T-helper 2 cell treated with Interferon-gamma antibody and Interleukin-4, amounts not matched to agents 5 μg/mL and 100 μg/mL, for 36 hours (primary cell): ENCODE results near the gene BLTP3B.

Experiments used
- DNase-seq: peaks from one replicate; pipeline ENCODE4 v3.0.0; 2021; ENCODE audit warnings: low spot score
- H3K27ac Mint-ChIP-seq: one replicate; pipeline ENCODE4 v1.8.0; 2021; ENCODE audit warnings: mild to moderate bottlenecking, mixed read lengths
- H3K27me3 Mint-ChIP-seq: one replicate; pipeline ENCODE4 v1.8.0; 2021; ENCODE audit warnings: low read depth, mixed read lengths
- H3K36me3 Mint-ChIP-seq: one replicate; pipeline ENCODE4 v1.8.0; 2021; ENCODE audit warnings: low read depth, mixed read lengths
- H3K4me1 Mint-ChIP-seq: one replicate; pipeline ENCODE4 v1.8.0; 2021; ENCODE audit warnings: low read depth, mixed read lengths
- H3K4me3 Mint-ChIP-seq: one replicate; pipeline ENCODE4 v1.8.0; 2022; ENCODE audit warnings: mild to moderate bottlenecking, moderate library complexity, mixed read lengths
- H3K9me3 Mint-ChIP-seq: one replicate; pipeline ENCODE4 v1.8.0; 2021; ENCODE audit warnings: mixed read lengths

Gene BLTP3B

GRCh38 chr12:100173111-100173510 lies 30.4 kb upstream of the BLTP3B start:
- Mint-ChIP-seq H3K9me3 (no peaks in the 10 kb centered on the region), H3K27me3 (no peaks in the 10 kb centered on the region), H3K27ac (no peak overlapping the region), H3K4me1 (no peaks in the 10 kb centered on the region), H3K36me3 (peaks cover 16% of the 10 kb centered on the region), H3K4me3 (no peak overlapping the region)
- no peak for DNase-seq

GRCh38 chr12:100171248-100171647 lies 28.6 kb upstream of the BLTP3B start:
- DNase-seq = no peak
- Mint-ChIP-seq H3K4me1 (no peaks in the 10 kb centered on the region), H3K9me3 (no peaks in the 10 kb centered on the region), H3K36me3 (peaks cover 10% of the 10 kb centered on the region), H3K4me3 (no peak overlapping the region), H3K27ac (no peak overlapping the region), H3K27me3 (no peaks in the 10 kb centered on the region)

GRCh38 chr12:100170313-100170858 lies 27.7 kb upstream of the BLTP3B start:
- no peak for DNase-seq
- Mint-ChIP-seq H3K4me3 (no peak overlapping the region), H3K36me3 (peaks cover 12% of the 10 kb centered on the region), H3K27me3 (no peaks in the 10 kb centered on the region), H3K4me1 (no peaks in the 10 kb centered on the region), H3K27ac (no peak overlapping the region), H3K9me3 (no peaks in the 10 kb centered on the region)

GRCh38 chr12:100169345-100169744 lies 26.7 kb upstream of the BLTP3B start:
- H3K36me3 Mint-ChIP-seq = peaks cover 13% of the 10 kb centered on the region
- no peaks in the 10 kb centered on the region for H3K27me3 Mint-ChIP-seq
- no peak overlapping the region for H3K4me3 Mint-ChIP-seq
- no peak for DNase-seq
- peaks cover 1% of the 10 kb centered on the region for H3K4me1 Mint-ChIP-seq
- no peaks in the 10 kb centered on the region for H3K9me3 Mint-ChIP-seq
- H3K27ac Mint-ChIP-seq = no peak overlapping the region

GRCh38 chr12:100168562-100168961 lies 25.9 kb upstream of the BLTP3B start:
- peaks cover 12% of the 10 kb centered on the region for H3K36me3 Mint-ChIP-seq
- no peak overlapping the region for H3K27ac Mint-ChIP-seq
- H3K4me3 Mint-ChIP-seq = no peak overlapping the region
- DNase-seq = no peak
- no peaks in the 10 kb centered on the region for H3K27me3 Mint-ChIP-seq
- no peaks in the 10 kb centered on the region for H3K9me3 Mint-ChIP-seq
- peaks cover 9% of the 10 kb centered on the region for H3K4me1 Mint-ChIP-seq

- peaks cover 9% of the 10 kb centered on the region for H3K36me3 Mint-ChIP-seq
- H3K27ac Mint-ChIP-seq = no peak overlapping the region
- peaks cover 12% of the 10 kb centered on the region for H3K4me1 Mint-ChIP-seq
- H3K9me3 Mint-ChIP-seq = no peaks in the 10 kb centered on the region
- no peak for DNase-seq
- H3K4me3 Mint-ChIP-seq = no peak overlapping the region
- H3K27me3 Mint-ChIP-seq = no peaks in the 10 kb centered on the region
Observed at GRCh38 chr12:100166232-100166631, 23.6 kb upstream of the BLTP3B start.

- Mint-ChIP-seq H3K4me3 (no peak overlapping the region), H3K9me3 (no peaks in the 10 kb centered on the region), H3K36me3 (peaks cover 12% of the 10 kb centered on the region), H3K27me3 (no peaks in the 10 kb centered on the region), H3K4me1 (peaks cover 12% of the 10 kb centered on the region), H3K27ac (no peak overlapping the region)
- no peak for DNase-seq
Observed at GRCh38 chr12:100165356-100165755, 22.7 kb upstream of the BLTP3B start.

GRCh38 chr12:100164153-100164704 lies 21.6 kb upstream of the BLTP3B start:
- DNase-seq = no peak
- peak overlapping the region; percentile 49 for H3K27ac Mint-ChIP-seq
- H3K4me1 Mint-ChIP-seq = peaks cover 12% of the 10 kb centered on the region
- no peaks in the 10 kb centered on the region for H3K9me3 Mint-ChIP-seq
- peak overlapping the region; percentile 71 for H3K4me3 Mint-ChIP-seq
- no peaks in the 10 kb centered on the region for H3K27me3 Mint-ChIP-seq
- peaks cover 12% of the 10 kb centered on the region for H3K36me3 Mint-ChIP-seq

- Mint-ChIP-seq H3K9me3 (no peaks in the 10 kb centered on the region), H3K27ac (no peak overlapping the region), H3K27me3 (no peaks in the 10 kb centered on the region), H3K36me3 (peaks cover 12% of the 10 kb centered on the region), H3K4me3 (peak overlapping the region; percentile 71), H3K4me1 (peaks cover 12% of the 10 kb centered on the region)
- DNase-seq = peak; percentile 71
Observed at GRCh38 chr12:100163416-100164152, 20.9 kb upstream of the BLTP3B start.

GRCh38 chr12:100159391-100160104 lies 16.9 kb upstream of the BLTP3B start:
- DNase-seq = no peak
- H3K4me3 Mint-ChIP-seq = no peak overlapping the region
- no peak overlapping the region for H3K27ac Mint-ChIP-seq
- H3K27me3 Mint-ChIP-seq = no peaks in the 10 kb centered on the region
- peaks cover 15% of the 10 kb centered on the region for H3K4me1 Mint-ChIP-seq
- no peaks in the 10 kb centered on the region for H3K9me3 Mint-ChIP-seq
- peaks cover 3% of the 10 kb centered on the region for H3K36me3 Mint-ChIP-seq

GRCh38 chr12:100158535-100158934 lies 15.9 kb upstream of the BLTP3B start:
- DNase-seq = no peak
- no peaks in the 10 kb centered on the region for H3K27me3 Mint-ChIP-seq
- H3K4me1 Mint-ChIP-seq = peaks cover 8% of the 10 kb centered on the region
- peaks cover 7% of the 10 kb centered on the region for H3K36me3 Mint-ChIP-seq
- no peak overlapping the region for H3K4me3 Mint-ChIP-seq
- H3K9me3 Mint-ChIP-seq = no peaks in the 10 kb centered on the region
- H3K27ac Mint-ChIP-seq = no peak overlapping the region

- H3K4me3 Mint-ChIP-seq = no peak overlapping the region
Observed at GRCh38 chr12:100157427-100157821, 14.8 kb upstream of the BLTP3B start.

GRCh38 chr12:100156731-100157426 lies 14.2 kb upstream of the BLTP3B start:
- Mint-ChIP-seq H3K27me3 (no peaks in the 10 kb centered on the region), H3K9me3 (no peaks in the 10 kb centered on the region), H3K4me3 (no peak overlapping the region), H3K36me3 (peaks cover 7% of the 10 kb centered on the region), H3K27ac (no peak overlapping the region), H3K4me1 (peaks cover 6% of the 10 kb centered on the region)
- no peak for DNase-seq

More at GRCh38 chr12:100157427-100157821, 14.8 kb upstream of the BLTP3B start:
- peaks cover 6% of the 10 kb centered on the region for H3K4me1 Mint-ChIP-seq
- H3K27me3 Mint-ChIP-seq = no peaks in the 10 kb centered on the region
- H3K36me3 Mint-ChIP-seq = peaks cover 7% of the 10 kb centered on the region
- no peak for DNase-seq
- H3K27ac Mint-ChIP-seq = no peak overlapping the region
- H3K9me3 Mint-ChIP-seq = no peaks in the 10 kb centered on the region
